HL-60 (cell line): Measurements from ENCODE around the gene OR5D16.
"Not testable (repeated sequence)": the region's sequence is repeated elsewhere in the genome, so short reads cannot be mapped to it uniquely, and the experiment has no call there.

Experiments used
- GABPA ChIP-seq: IDR thresholded peaks from 2 replicates; pipeline ENCODE4 v1.6.1; 2012; ENCODE audit warnings: low read depth
- POLR2AphosphoS5 ChIP-seq: IDR thresholded peaks from 2 replicates; pipeline ENCODE4 v1.6.1; 2012; ENCODE audit warnings: low read depth
- SPI1 ChIP-seq: IDR thresholded peaks from 2 replicates; pipeline ENCODE4 v1.6.1; 2012; ENCODE audit warnings: low read depth, mild to moderate bottlenecking, borderline replicate concordance
- TF ChIP-seq, protein P1 (sequence below): IDR thresholded peaks from one replicate; pipeline ENCODE4 v1.5.1; 2011; ENCODE audit warnings: low read length, control low read depth, inconsistent platforms; ENCODE audit not compliant: insufficient read depth
- TF ChIP-seq, protein P2 (sequence below): IDR thresholded peaks from 2 replicates; pipeline ENCODE4 v1.6.1; 2012; ENCODE audit warnings: low read depth; ENCODE audit not compliant: insufficient replicate concordance

DNA sequence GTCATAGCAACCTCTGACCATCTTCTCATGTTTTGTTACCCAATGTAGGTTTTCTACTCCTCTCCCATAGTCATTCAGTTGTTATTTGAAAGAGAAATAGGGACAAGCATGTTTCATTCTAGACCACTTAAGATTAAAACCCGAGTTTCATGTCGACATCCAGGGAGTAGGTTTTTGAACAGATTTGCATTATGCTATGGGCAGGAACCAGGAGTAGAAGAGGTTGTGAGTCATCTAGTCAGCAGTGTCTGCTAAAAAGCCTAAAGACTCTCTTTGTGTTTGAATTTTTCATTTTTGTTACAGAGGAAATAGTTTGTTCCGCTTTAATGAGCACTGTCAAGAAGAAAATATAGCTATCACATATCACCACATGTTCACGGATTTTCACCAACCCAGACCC is 46.4 kb downstream of the OR5D16 start:
- TF ChIP-seq, protein P1, sequence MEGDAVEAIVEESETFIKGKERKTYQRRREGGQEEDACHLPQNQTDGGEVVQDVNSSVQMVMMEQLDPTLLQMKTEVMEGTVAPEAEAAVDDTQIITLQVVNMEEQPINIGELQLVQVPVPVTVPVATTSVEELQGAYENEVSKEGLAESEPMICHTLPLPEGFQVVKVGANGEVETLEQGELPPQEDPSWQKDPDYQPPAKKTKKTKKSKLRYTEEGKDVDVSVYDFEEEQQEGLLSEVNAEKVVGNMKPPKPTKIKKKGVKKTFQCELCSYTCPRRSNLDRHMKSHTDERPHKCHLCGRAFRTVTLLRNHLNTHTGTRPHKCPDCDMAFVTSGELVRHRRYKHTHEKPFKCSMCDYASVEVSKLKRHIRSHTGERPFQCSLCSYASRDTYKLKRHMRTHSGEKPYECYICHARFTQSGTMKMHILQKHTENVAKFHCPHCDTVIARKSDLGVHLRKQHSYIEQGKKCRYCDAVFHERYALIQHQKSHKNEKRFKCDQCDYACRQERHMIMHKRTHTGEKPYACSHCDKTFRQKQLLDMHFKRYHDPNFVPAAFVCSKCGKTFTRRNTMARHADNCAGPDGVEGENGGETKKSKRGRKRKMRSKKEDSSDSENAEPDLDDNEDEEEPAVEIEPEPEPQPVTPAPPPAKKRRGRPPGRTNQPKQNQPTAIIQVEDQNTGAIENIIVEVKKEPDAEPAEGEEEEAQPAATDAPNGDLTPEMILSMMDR, result not testable (repeated sequence)
- not testable (repeated sequence) for TF ChIP-seq GABPA, POLR2AphosphoS5, SPI1
- TF ChIP-seq, protein P2, sequence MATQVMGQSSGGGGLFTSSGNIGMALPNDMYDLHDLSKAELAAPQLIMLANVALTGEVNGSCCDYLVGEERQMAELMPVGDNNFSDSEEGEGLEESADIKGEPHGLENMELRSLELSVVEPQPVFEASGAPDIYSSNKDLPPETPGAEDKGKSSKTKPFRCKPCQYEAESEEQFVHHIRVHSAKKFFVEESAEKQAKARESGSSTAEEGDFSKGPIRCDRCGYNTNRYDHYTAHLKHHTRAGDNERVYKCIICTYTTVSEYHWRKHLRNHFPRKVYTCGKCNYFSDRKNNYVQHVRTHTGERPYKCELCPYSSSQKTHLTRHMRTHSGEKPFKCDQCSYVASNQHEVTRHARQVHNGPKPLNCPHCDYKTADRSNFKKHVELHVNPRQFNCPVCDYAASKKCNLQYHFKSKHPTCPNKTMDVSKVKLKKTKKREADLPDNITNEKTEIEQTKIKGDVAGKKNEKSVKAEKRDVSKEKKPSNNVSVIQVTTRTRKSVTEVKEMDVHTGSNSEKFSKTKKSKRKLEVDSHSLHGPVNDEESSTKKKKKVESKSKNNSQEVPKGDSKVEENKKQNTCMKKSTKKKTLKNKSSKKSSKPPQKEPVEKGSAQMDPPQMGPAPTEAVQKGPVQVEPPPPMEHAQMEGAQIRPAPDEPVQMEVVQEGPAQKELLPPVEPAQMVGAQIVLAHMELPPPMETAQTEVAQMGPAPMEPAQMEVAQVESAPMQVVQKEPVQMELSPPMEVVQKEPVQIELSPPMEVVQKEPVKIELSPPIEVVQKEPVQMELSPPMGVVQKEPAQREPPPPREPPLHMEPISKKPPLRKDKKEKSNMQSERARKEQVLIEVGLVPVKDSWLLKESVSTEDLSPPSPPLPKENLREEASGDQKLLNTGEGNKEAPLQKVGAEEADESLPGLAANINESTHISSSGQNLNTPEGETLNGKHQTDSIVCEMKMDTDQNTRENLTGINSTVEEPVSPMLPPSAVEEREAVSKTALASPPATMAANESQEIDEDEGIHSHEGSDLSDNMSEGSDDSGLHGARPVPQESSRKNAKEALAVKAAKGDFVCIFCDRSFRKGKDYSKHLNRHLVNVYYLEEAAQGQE, result not testable (repeated sequence)
